Transverse colon (tissue), 4 donors: Measurements from ENCODE around the gene ZNF654.

Experiments
- CTCF ChIP-seq, 5 experiments: fragments of 200-600 bp in 3 of 5; fragments of 450-650 bp in 2 of 5; sonication (generic) in 3 of 5; IDR thresholded peaks; 1 replicate in 2 of 5; 2 replicates in 3 of 5; pipeline ENCODE4 v1.5.1; 2016 to 2017; ENCODE audit warnings: antibody characterized with exemption in 5 of 5, inconsistent platforms in 3 of 5, mild to moderate bottlenecking in 2 of 5, moderate library complexity in 1 of 5
- POLR2A ChIP-seq: fragments of 450-650 bp; IDR thresholded peaks from one replicate; pipeline ENCODE4 v1.6.1; 2016; ENCODE audit warnings: antibody characterized with exemption, mild to moderate bottlenecking, moderate library complexity
- POLR2AphosphoS5 ChIP-seq, 3 donors: sonication (generic); formaldehyde crosslinking; IDR thresholded peaks; one replicate each; pipeline ENCODE4 v1.6.1; 2016; ENCODE audit warnings: antibody characterized with exemption in 3 of 3

- TF ChIP-seq POLR2A, result no peak
- TF ChIP-seq CTCF (IDR thresholded peaks at IDR 0.05), result no peak
- no peak for TF ChIP-seq POLR2AphosphoS5 (IDR thresholded peaks at IDR 0.05)
Observed at GRCh38 chr3:88131695-88132094, 72.6 kb downstream of the ZNF654 start.
